ENCODE data around the gene RPP40.
"Not testable (repeated sequence)": the region's sequence is repeated elsewhere in the genome, so short reads cannot be mapped to it uniquely, and the experiment has no call there.

RPP40 gene

DNA sequence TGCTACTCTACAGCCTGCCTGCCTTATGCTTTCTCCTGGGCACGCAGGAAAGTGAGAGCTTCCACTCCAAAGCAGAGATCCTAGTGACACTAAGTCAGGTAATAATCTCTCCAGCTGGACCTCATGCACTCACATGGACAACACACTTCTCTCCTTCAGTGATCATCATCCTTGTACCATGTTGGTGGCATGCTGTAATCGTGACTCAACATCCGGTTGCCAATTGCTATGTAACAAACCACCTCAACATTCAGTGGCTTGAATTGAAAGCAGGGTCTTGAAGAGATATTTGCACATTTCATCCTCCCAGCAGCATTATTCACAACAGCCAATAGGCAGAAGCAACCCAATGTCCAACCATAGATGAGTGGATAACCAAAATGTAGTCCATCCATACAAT lies 41.0 kb upstream of the RPP40 start:
- ChIA-PET CTCF (interaction anchor here (0.8 to 3.5 kb wide), 3 partner anchors 9 to 14 kb away, joined by 5 to 18 read pairs (median 7); no protein-coding TSS in a partner anchor), POLR2A (no interaction called here)
- TF ChIP-seq, protein P1, sequence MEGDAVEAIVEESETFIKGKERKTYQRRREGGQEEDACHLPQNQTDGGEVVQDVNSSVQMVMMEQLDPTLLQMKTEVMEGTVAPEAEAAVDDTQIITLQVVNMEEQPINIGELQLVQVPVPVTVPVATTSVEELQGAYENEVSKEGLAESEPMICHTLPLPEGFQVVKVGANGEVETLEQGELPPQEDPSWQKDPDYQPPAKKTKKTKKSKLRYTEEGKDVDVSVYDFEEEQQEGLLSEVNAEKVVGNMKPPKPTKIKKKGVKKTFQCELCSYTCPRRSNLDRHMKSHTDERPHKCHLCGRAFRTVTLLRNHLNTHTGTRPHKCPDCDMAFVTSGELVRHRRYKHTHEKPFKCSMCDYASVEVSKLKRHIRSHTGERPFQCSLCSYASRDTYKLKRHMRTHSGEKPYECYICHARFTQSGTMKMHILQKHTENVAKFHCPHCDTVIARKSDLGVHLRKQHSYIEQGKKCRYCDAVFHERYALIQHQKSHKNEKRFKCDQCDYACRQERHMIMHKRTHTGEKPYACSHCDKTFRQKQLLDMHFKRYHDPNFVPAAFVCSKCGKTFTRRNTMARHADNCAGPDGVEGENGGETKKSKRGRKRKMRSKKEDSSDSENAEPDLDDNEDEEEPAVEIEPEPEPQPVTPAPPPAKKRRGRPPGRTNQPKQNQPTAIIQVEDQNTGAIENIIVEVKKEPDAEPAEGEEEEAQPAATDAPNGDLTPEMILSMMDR (IDR thresholded peaks at IDR 0.05; ENCODE audit: insufficient read depth, low read length, missing control alignments) = no peak
- H3K4me3 ChIP-seq (ENCODE audit: low read depth, low read length) = no peak overlapping the region
- DNase-seq (ENCODE audit: low read depth, low spot score) = no peak

DNA sequence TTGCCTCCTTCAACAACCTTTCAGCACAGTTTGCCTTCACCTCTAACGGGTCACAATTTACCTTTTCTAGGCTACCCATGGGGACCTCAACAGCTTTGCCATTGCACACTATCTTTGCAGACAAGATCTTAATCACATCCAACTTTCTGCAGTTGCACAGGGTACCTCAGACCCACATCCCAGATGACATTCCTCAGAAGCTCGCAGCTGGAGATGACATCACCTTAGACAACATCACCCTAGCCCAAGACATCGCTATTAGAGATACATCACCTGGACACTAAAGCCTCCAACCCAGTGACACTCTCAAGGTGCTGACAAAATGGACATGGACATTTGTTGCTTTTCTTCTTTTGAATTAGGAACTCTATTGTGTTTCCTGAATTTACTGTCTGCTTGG lies 38.6 kb upstream of the RPP40 start:
- POLR2A ChIA-PET = no interaction called here
- no peak overlapping the region for H3K4me3 ChIP-seq (ENCODE audit: low read depth, low read length)
- TF ChIP-seq, protein P1 (IDR thresholded peaks at IDR 0.05; ENCODE audit: insufficient read depth, low read length, missing control alignments) = no peak
- CTCF ChIA-PET = no interaction called here
- DNase-seq (ENCODE audit: low read depth, low spot score) = no peak

DNA sequence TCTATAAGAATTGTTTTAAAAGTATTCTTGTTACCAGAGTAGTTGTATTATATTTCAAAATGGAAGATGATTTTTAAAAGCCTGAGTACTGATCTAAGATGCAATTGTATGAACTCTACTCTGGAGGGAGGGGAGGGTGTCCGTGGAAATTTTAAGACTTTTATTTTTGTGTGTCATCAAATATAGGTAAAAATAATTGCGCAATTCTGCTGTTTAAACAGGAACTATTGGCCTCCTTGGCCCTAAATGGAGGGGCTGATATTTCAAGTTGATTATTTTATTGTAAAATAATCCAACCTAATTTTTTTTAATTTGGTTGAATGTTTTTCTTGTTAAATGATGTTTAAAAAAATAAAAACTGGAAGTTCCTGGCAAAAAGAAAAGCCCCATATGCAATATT lies 38.1 kb upstream of the RPP40 start:
- TF ChIP-seq, protein P1 (IDR thresholded peaks at IDR 0.05; ENCODE audit: insufficient read depth, low read length, missing control alignments) = no peak
- POLR2A ChIA-PET = no interaction called here
- no peak for DNase-seq (ENCODE audit: low read depth, low spot score)
- H3K4me3 ChIP-seq (ENCODE audit: low read depth, low read length) = no peak overlapping the region
- CTCF ChIA-PET = interaction anchor here (3.8 kb wide), 1 partner anchor 12 kb away, joined by 32 read pairs; no protein-coding TSS in a partner anchor

DNA sequence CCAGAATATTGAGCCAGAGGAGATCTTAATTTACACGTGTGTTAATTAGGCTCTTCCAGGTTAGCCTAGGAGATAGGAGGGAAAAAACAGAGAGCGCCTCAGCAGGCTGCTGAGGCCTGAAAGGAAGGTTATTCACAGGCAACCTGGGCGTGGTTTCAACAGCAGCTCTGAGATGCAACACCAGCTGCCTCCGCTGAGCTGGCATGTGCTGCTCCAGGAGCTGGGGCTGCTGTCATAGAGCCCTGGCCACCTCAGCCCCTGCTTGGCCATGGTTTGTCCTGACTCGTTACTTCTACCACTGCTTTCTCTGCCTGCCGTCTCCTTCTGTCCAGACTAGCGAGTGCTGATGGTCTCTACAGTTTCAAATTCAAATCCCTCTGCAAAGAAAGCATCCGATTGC lies 32.4 kb upstream of the RPP40 start:
- H3K4me3 ChIP-seq (ENCODE audit: low read depth, low read length) = no peak overlapping the region
- ChIA-PET CTCF (interaction anchor here (0.7 to 2.0 kb wide), 5 partner anchors 8 to 107 kb away, joined by 3 to 7 read pairs (median 4); partner anchors contain the start of gene RPP40), POLR2A (no interaction called here)
- TF ChIP-seq, protein P1 (IDR thresholded peaks at IDR 0.05; ENCODE audit: insufficient read depth, low read length, missing control alignments) = no peak
- DNase-seq (ENCODE audit: low read depth, low spot score) = no peak

DNA sequence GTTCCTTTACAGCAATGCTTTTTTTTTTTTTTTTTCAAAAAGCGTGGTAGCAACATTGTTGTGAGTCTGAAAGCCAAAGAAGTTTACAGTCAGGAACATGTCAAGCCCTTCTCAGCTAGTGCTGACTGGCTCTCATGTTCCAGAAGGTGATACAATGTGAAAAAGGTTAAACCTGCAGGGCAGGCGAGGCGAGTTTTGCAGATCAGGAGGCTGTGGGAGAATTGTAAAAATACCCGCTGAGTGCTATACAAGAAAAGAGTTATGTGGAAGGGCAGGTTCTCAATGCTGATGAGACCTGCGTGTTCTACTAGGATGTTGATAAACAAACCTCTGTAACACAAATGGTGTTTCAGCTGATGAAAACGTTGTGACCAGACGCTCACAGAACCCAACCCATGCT lies 30.9 kb upstream of the RPP40 start:
- ChIA-PET POLR2A (no interaction called here), CTCF (interaction anchor here (0.6 kb wide), 1 partner anchor 9 kb away, joined by 3 read pairs; no protein-coding TSS in a partner anchor)
- TF ChIP-seq, protein P1 (IDR thresholded peaks at IDR 0.05; ENCODE audit: insufficient read depth, low read length, missing control alignments) = no peak
- H3K4me3 ChIP-seq (ENCODE audit: low read depth, low read length) = no peak overlapping the region
- no peak for DNase-seq (ENCODE audit: low read depth, low spot score)

DNA sequence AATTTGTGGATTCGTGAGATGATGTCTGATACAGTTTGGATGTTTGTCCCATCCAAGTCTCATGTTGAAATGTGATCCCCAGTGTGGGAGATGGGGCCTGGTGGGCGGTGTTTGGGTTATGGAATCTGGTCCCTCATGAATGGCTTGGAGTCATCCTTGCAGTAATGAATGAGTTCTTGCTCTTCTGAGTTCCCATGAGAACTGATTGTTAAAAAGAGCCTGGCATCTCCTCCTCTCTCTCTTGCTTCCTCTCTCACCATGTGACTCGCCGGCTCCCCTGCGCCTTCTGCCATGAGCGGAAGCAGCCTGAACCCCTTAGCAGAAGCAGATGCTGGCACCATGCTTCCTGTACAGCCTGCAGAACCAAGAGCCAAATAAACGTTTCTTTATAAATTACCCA lies 30.5 kb upstream of the RPP40 start:
- H3K4me3 ChIP-seq (ENCODE audit: low read depth, low read length) = no peak overlapping the region
- TF ChIP-seq, protein P1 (IDR thresholded peaks at IDR 0.05; ENCODE audit: insufficient read depth, low read length, missing control alignments) = no peak
- CTCF ChIA-PET = interaction anchor here (0.6 kb wide), 1 partner anchor 9 kb away, joined by 3 read pairs; no protein-coding TSS in a partner anchor
- POLR2A ChIA-PET = no interaction called here
- DNase-seq (ENCODE audit: low read depth, low spot score) = no peak

DNA sequence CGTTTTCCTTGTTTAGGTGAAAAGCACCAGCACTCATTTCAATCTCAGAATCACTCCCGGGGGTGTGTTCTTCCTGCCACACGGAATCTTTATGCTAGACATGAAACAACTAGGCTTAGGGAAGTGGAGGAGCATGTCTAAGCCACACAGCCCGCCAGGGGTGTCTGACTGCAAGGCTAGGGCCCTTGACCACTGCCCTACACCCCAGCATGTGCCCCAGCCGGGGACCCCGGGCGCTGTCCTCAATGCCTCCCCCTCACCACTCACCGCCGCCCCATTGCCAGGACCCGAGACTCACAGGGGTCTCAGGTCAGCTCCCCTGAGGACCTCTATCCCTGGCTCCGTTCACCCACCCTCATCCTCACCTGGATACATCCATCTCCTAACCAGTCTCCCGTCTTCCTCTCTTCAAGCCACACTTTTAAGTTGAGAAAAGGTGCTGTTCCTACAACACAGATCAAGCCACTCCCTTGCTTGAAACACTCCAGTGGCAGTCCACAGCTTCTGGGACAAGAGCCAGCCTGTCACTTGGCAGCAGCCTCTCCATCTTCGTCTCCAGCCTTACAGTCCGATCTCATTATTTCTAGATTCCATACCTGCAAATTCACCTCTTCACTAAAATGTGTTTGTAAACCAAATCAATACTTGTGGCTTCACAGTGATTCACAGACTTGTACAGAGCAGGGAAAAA lies 29.5 kb upstream of the RPP40 start:
- POLR2A ChIA-PET; CTCF ChIA-PET; DNase-seq (ENCODE audit: low read depth, low spot score); H3K4me3 ChIP-seq (ENCODE audit: low read depth, low read length): not testable (repeated sequence)

DNA sequence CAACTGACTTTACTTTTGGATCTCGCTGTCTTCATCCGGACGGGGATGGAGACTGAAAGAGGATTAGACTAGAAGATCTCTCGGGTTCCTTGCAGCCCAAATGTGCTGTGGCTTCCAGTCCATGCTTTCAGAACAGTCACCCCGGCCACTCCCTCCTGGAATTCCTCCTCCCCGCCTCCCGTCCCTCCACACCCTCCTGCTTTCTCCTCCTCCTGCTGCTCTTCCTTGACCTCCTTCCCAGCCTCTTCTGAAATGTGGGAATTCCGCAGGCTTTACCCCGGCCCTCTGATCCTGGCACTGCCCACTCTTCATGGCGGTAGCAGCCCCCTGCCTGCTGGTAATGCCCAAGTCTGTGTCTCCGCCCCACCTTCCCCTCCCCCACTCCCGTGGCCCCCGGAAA lies 28.9 kb upstream of the RPP40 start:
- H3K4me3 ChIP-seq (ENCODE audit: low read depth, low read length); POLR2A ChIA-PET; DNase-seq (ENCODE audit: low read depth, low spot score): not testable (repeated sequence)
- CTCF ChIA-PET = interaction anchor here (2.6 kb wide), 1 partner anchor 14 kb away, joined by 18 read pairs; no protein-coding TSS in a partner anchor

All from AG04449 (cell line).